Osteoblast (primary cell): ENCODE data around the gene SMIM13. TPM values are rescaled to one million over a fixed set of nuclear protein-coding genes. Genes with fewer than 3 reads are reported as not detected.

Experiments used
- DNase-seq: peaks from one replicate; pipeline ENCODE4 v3.0.0; 2011; ENCODE audit warnings: low spot score, mixed read lengths; ENCODE audit not compliant: insufficient read length; ENCODE audit errors: missing footprints
- H2AFZ ChIP-seq: 2 replicates; pipeline ENCODE4 v1.6.0; 2011; ENCODE audit warnings: mild to moderate bottlenecking, low read length
- H3K27ac ChIP-seq: 2 replicates; pipeline ENCODE4 v1.5.1; 2011; ENCODE audit warnings: mild to moderate bottlenecking, low read depth, low read length, moderate library complexity
- H3K27me3 ChIP-seq: 2 replicates; pipeline ENCODE4 v1.6.0; 2012; ENCODE audit warnings: mild to moderate bottlenecking, control low read depth, inconsistent platforms, low read length, moderate library complexity; ENCODE audit not compliant: insufficient read depth
- H3K36me3 ChIP-seq: 2 replicates; pipeline ENCODE4 v1.5.1; 2011; ENCODE audit warnings: mild to moderate bottlenecking, low read length, control low read depth, moderate library complexity; ENCODE audit not compliant: insufficient read depth
- H3K4me1 ChIP-seq: 2 replicates; pipeline ENCODE4 v1.5.1; 2011; ENCODE audit warnings: mild to moderate bottlenecking, low read length, control low read depth, moderate library complexity; ENCODE audit not compliant: insufficient read depth
- H3K4me2 ChIP-seq: 2 replicates; pipeline ENCODE4 v1.6.0; 2011; ENCODE audit warnings: mild to moderate bottlenecking, low read length; ENCODE audit not compliant: insufficient read depth
- H3K4me3 ChIP-seq: fragments of 200-600 bp; sonication (generic); 3 replicates; pipeline ENCODE4 v1.5.1; 2012; ENCODE audit warnings: mild to moderate bottlenecking, low read length, inconsistent platforms; ENCODE audit not compliant: insufficient read depth
- H3K79me2 ChIP-seq: 2 replicates; pipeline ENCODE4 v1.6.0; 2012; ENCODE audit warnings: mild to moderate bottlenecking, low read length, control low read depth, inconsistent platforms; ENCODE audit not compliant: insufficient read depth
- H3K9me3 ChIP-seq: 2 replicates; pipeline ENCODE4 v1.5.1; 2011; ENCODE audit warnings: low read depth, low read length, control low read depth
- H4K20me1 ChIP-seq: 2 replicates; pipeline ENCODE4 v1.6.0; 2012; ENCODE audit warnings: mild to moderate bottlenecking, low read length, control low read depth; ENCODE audit not compliant: insufficient read depth
- total RNA-seq: library from RNA; depleted of rRNA; stranded (reverse); fragments of >200 nt; gene quantifications from 2 replicates; pipeline ENCODE4 v1.2.3, GENCODE V29; 2012
- TF ChIP-seq, protein P1 (sequence below): IDR thresholded peaks from 2 replicates; pipeline ENCODE4 v1.5.1; 2011; ENCODE audit warnings: mild to moderate bottlenecking, low read depth, low read length, moderate library complexity; ENCODE audit errors: extremely low read depth

Gene SMIM13
- total RNA-seq, 1 donor: 8.3 TPM

- Histone ChIP-seq H2AFZ (no peak overlapping the region), H3K79me2 (no peaks in the 10 kb centered on the region), H3K36me3 (no peaks in the 10 kb centered on the region), H3K27ac (no peak overlapping the region), H3K4me1 (peaks cover 5% of the 10 kb centered on the region), H3K4me3 (no peak overlapping the region), H3K4me2 (no peak overlapping the region), H3K9me3 (no peaks in the 10 kb centered on the region), H3K27me3 (no peaks in the 10 kb centered on the region), H4K20me1 (no peaks in the 10 kb centered on the region)
- no peak for DNase-seq
- TF ChIP-seq, protein P1, sequence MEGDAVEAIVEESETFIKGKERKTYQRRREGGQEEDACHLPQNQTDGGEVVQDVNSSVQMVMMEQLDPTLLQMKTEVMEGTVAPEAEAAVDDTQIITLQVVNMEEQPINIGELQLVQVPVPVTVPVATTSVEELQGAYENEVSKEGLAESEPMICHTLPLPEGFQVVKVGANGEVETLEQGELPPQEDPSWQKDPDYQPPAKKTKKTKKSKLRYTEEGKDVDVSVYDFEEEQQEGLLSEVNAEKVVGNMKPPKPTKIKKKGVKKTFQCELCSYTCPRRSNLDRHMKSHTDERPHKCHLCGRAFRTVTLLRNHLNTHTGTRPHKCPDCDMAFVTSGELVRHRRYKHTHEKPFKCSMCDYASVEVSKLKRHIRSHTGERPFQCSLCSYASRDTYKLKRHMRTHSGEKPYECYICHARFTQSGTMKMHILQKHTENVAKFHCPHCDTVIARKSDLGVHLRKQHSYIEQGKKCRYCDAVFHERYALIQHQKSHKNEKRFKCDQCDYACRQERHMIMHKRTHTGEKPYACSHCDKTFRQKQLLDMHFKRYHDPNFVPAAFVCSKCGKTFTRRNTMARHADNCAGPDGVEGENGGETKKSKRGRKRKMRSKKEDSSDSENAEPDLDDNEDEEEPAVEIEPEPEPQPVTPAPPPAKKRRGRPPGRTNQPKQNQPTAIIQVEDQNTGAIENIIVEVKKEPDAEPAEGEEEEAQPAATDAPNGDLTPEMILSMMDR: no peak
Observed at GRCh38 chr6:11072101-11072500, 21.5 kb upstream of the SMIM13 start.

GRCh38 chr6:11076540-11076939 is 17.1 kb upstream of the SMIM13 start:
- Histone ChIP-seq H4K20me1 (no peaks in the 10 kb centered on the region), H3K4me2 (no peak overlapping the region), H3K36me3 (no peaks in the 10 kb centered on the region), H3K79me2 (no peaks in the 10 kb centered on the region), H3K9me3 (no peaks in the 10 kb centered on the region), H3K4me3 (no peak overlapping the region), H3K27me3 (no peaks in the 10 kb centered on the region), H3K4me1 (no peaks in the 10 kb centered on the region), H2AFZ (no peak overlapping the region), H3K27ac (no peak overlapping the region)
- no peak for DNase-seq
- TF ChIP-seq, protein P1: no peak

DNA sequence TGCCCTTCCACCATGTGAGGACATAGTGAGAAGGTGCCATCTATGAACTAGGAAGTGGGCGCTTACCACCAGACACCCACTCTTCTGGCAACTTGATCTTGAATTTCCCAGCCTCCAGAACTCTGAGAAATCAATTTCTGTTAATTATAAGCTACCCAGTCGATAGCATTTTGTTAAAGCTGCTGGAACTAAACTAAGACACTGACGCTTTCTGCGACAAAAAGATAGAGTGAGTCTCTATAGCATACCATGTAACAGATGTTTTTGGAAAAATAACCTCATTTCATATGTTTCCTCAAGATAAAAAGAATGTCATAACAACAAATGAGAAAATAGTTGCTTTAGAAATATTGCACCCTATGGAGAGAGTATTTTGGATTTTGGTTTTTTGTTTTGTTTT is 15.4 kb upstream of the SMIM13 start:
- Histone ChIP-seq H3K27me3 (no peaks in the 10 kb centered on the region), H3K4me3 (no peak overlapping the region), H3K4me2 (no peak overlapping the region), H3K4me1 (no peaks in the 10 kb centered on the region), H2AFZ (no peak overlapping the region), H3K9me3 (no peaks in the 10 kb centered on the region), H3K79me2 (no peaks in the 10 kb centered on the region), H4K20me1 (no peaks in the 10 kb centered on the region), H3K36me3 (no peaks in the 10 kb centered on the region), H3K27ac (no peak overlapping the region)
- DNase-seq: no peak
- TF ChIP-seq, protein P1: no peak

DNA sequence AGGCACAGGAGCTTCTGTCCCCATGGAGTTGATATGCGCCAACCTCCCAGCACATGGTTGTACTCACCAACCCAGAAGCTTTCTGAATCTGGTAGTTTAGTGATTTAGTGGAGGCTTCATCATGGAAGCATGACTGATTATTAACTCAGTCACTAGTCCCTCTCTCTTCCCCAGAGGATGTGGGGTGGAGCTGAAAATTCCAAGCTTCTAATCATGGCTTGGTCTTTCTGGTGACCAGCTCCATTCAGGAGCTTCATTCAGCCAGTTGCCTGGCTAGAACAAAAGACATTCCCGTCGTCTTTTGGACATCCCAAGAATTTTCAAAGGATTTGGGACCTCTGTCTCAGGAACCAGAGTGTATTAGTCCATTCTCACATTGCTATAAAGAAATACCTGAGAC is 13.3 kb upstream of the SMIM13 start:
- DNase-seq: peak; percentile 61
- no peaks in the 10 kb centered on the region for H4K20me1 ChIP-seq
- H3K9me3 ChIP-seq: no peaks in the 10 kb centered on the region
- no peak overlapping the region for H2AFZ ChIP-seq
- H3K36me3 ChIP-seq: no peaks in the 10 kb centered on the region
- peaks cover 3% of the 10 kb centered on the region for H3K4me1 ChIP-seq
- H3K4me2 ChIP-seq: no peak overlapping the region
- no peaks in the 10 kb centered on the region for H3K27me3 ChIP-seq
- TF ChIP-seq, protein P1: no peak
- no peak overlapping the region for H3K4me3 ChIP-seq
- H3K27ac ChIP-seq: no peak overlapping the region
- H3K79me2 ChIP-seq: no peaks in the 10 kb centered on the region
